ENCODE data around the gene FBXW4. TPM values are rescaled to one million over a fixed set of nuclear protein-coding genes. Genes with fewer than 3 reads are reported as not detected.

The FBXW4 gene
- total RNA-seq, 4 donors from 2014 or later: 45.1 to 94.7 (median 64.3) TPM

DNA sequence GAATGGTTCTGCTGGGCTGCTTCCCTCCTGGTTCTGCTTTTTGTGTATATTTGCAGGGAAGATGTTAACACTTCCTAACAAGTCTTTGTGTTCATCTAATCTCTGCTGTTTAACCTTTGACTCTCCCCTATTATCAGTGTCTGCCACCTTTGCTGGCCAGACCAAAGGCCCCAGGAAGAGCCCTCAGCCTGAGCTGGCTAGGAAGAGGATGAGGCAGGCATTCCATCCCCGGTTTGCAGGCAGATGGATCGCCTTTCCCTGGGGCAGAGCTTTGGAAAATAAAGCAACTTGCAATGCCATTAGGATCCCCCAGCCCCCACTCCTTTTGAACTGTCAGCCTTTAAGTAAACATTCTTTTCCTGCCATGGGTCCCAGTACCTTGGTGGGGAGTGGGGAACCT is 87.8 kb downstream of the FBXW4 start:
- intact Hi-C loops (cut with DNase I; ENCODE audit: low total_unique reads): loop anchor here (10.0 kb wide), 1 partner anchor 168 kb away; the partner anchor contains the start of gene FGF8
- no peaks in the 10 kb centered on the region for H3K36me3 ChIP-seq
- TF ChIP-seq, protein P1, sequence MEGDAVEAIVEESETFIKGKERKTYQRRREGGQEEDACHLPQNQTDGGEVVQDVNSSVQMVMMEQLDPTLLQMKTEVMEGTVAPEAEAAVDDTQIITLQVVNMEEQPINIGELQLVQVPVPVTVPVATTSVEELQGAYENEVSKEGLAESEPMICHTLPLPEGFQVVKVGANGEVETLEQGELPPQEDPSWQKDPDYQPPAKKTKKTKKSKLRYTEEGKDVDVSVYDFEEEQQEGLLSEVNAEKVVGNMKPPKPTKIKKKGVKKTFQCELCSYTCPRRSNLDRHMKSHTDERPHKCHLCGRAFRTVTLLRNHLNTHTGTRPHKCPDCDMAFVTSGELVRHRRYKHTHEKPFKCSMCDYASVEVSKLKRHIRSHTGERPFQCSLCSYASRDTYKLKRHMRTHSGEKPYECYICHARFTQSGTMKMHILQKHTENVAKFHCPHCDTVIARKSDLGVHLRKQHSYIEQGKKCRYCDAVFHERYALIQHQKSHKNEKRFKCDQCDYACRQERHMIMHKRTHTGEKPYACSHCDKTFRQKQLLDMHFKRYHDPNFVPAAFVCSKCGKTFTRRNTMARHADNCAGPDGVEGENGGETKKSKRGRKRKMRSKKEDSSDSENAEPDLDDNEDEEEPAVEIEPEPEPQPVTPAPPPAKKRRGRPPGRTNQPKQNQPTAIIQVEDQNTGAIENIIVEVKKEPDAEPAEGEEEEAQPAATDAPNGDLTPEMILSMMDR (IDR thresholded peaks at IDR 0.05): no peak
- TF ChIP-seq POLR2A (IDR thresholded peaks at IDR 0.05): no peak
- H3K27me3 ChIP-seq: no peaks in the 10 kb centered on the region
- no peak overlapping the region for H3K4me3 ChIP-seq
- H3K9me3 ChIP-seq: no peaks in the 10 kb centered on the region
- H3K27ac ChIP-seq: no peak overlapping the region
- no peak for DNase-seq
- H3K4me1 ChIP-seq: no peaks in the 10 kb centered on the region

GRCh38 chr10:101602761-101603398 is 92.1 kb downstream of the FBXW4 start:
- H3K27ac ChIP-seq: no peak overlapping the region
- H3K4me3 ChIP-seq: no peak overlapping the region
- no peaks in the 10 kb centered on the region for H3K9me3 ChIP-seq
- intact Hi-C loops (cut with DNase I; ENCODE audit: low total_unique reads): loop anchor here (10.0 kb wide), 1 partner anchor 172 kb away; the partner anchor contains the start of gene FGF8
- no peaks in the 10 kb centered on the region for H3K4me1 ChIP-seq
- H3K27me3 ChIP-seq: no peaks in the 10 kb centered on the region
- H3K36me3 ChIP-seq: no peaks in the 10 kb centered on the region
- TF ChIP-seq, protein P1 (IDR thresholded peaks at IDR 0.05): peak; percentile 51 to 74 (median 65)
- no peak for TF ChIP-seq POLR2A (IDR thresholded peaks at IDR 0.05)
- DNase-seq: peak; percentile 50 to 67

- TF ChIP-seq, protein P1 (IDR thresholded peaks at IDR 0.05): no peak
- TF ChIP-seq POLR2A (IDR thresholded peaks at IDR 0.05): no peak
- Histone ChIP-seq H3K4me1 (no peaks in the 10 kb centered on the region), H3K36me3 (no peaks in the 10 kb centered on the region), H3K4me3 (no peak overlapping the region), H3K27me3 (no peaks in the 10 kb centered on the region), H3K27ac (no peak overlapping the region), H3K9me3 (no peaks in the 10 kb centered on the region)
- DNase-seq: no peak
- intact Hi-C loops (cut with DNase I; ENCODE audit: low total_unique reads): loop anchor here (10.0 kb wide), 1 partner anchor 173 kb away; the partner anchor contains the start of gene FGF8
These were observed 93.4 kb downstream of the FBXW4 start for GRCh38 chr10:101601541-101601940.

DNA sequence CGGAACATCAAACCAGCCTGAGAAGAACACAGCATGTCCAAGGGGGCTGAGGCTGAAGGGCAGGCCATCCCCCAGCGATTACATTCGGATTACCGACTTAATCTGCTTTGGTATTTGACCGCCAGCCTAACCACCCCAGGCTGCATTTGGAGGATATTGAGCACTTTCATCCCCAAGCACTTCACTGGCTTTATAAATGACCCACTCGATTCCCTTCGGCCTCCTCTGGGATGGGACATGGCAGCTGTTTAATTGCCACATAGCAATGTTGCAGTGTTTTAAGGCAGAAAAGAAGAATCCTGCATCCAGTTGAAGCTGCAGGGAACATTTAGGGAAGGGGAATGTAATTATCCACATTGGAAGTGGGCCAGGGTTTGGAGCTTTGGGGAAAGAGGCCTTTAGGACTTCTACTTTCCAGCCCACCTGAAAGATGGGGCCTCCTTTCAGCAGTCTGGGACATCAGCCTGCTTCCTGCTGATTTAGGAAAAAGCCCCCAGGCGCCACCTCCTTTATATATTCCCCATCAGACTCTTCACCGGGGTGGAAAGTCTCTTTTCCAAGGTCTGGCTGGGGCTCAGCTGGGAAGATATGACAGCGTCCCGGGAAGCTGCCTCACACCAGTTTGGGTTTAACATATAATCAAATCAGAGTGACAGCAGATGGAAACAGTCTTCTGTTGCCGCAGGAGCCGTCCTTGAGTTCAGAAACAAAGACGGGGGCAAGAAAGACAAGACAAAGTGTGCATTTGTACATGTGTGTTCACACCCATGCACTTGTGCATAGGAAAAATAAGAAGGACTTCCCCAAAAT is 97.7 kb downstream of the FBXW4 start:
- TF ChIP-seq, protein P1 (IDR thresholded peaks at IDR 0.05): no peak
- TF ChIP-seq POLR2A (IDR thresholded peaks at IDR 0.05): no peak

More for the DNA sequence above, 97.7 kb downstream of the FBXW4 start:
- Histone ChIP-seq H3K36me3 (no peaks in the 10 kb centered on the region), H3K27ac (no peak overlapping the region), H3K4me3 (no peak overlapping the region), H3K4me1 (no peaks in the 10 kb centered on the region), H3K9me3 (no peaks in the 10 kb centered on the region), H3K27me3 (no peaks in the 10 kb centered on the region)
- intact Hi-C loops (cut with DNase I; ENCODE audit: low total_unique reads): no loop called here
- DNase-seq: no peak

Data from uterus (tissue), 4 donors.